SK-N-SH treated with all-trans-retinoic acid at 6 μM for 48 hours (cell line): ENCODE results near the gene IL20RB.

Experiments
- BACH2 ChIP-seq: fragments of 250-450 bp; sonication (Bioruptor Pico); IDR thresholded peaks from 2 replicates; pipeline ENCODE4 v1.9.0; 2021; ENCODE audit warnings: mild to moderate bottlenecking, borderline replicate concordance
- CSDC2 ChIP-seq: fragments of 250-450 bp; sonication (Bioruptor Pico); IDR thresholded peaks from 2 replicates; pipeline ENCODE4 v1.5.0; 2020; ENCODE audit warnings: mild to moderate bottlenecking, moderate library complexity
- ESRRG ChIP-seq: fragments of 250-450 bp; sonication (Bioruptor Pico); IDR thresholded peaks from 2 replicates; pipeline ENCODE4 v1.6.1; 2021; ENCODE audit warnings: mild to moderate bottlenecking
- OSR1 ChIP-seq: fragments of 250-450 bp; sonication (Bioruptor Pico); IDR thresholded peaks from 2 replicates; pipeline ENCODE4 v1.8.0; 2022; ENCODE audit warnings: moderate library complexity, mild to moderate bottlenecking, inconsistent platforms
- RARB ChIP-seq: fragments of 250-450 bp; sonication (Bioruptor Pico); IDR thresholded peaks from 2 replicates; pipeline ENCODE4 v1.8.0; 2021; ENCODE audit warnings: mild to moderate bottlenecking, moderate library complexity
- TCF4 ChIP-seq: fragments of 250-450 bp; sonication (Bioruptor Pico); IDR thresholded peaks from 2 replicates; pipeline ENCODE4 v1.8.0; 2021; ENCODE audit warnings: mild to moderate bottlenecking, moderate library complexity, borderline replicate concordance
- ZC3H10 ChIP-seq: fragments of 250-450 bp; sonication (Bioruptor Pico); IDR thresholded peaks from 2 replicates; pipeline ENCODE4 v1.5.1; 2021; ENCODE audit warnings: mild to moderate bottlenecking, moderate library complexity
- ZFP30 ChIP-seq: fragments of 450-650 bp; formaldehyde crosslinking; IDR thresholded peaks from 2 replicates; pipeline ENCODE4 v1.5.0; 2022; ENCODE audit warnings: mild to moderate bottlenecking, moderate library complexity
- ZNF565 ChIP-seq: fragments of 450-650 bp; formaldehyde crosslinking; conservative IDR thresholded peaks from 2 replicates; pipeline ENCODE4 v1.5.0; 2020; ENCODE audit warnings: low read depth, mild to moderate bottlenecking, moderate library complexity
- ZNF8 ChIP-seq: fragments of 450-650 bp; formaldehyde crosslinking; IDR thresholded peaks from 2 replicates; pipeline ENCODE4 v1.5.0; 2020; ENCODE audit warnings: mild to moderate bottlenecking, moderate library complexity
- TF ChIP-seq, protein P1 (sequence below): fragments of 250-450 bp; sonication (Bioruptor Pico); IDR thresholded peaks from 2 replicates; pipeline ENCODE4 v1.8.0; 2020; ENCODE audit warnings: mild to moderate bottlenecking, moderate library complexity, borderline replicate concordance
- TF ChIP-seq, protein P2 (sequence below): fragments of 250-450 bp; sonication (Bioruptor Pico); IDR thresholded peaks from 2 replicates; pipeline ENCODE4 v1.5.0; 2020; ENCODE audit warnings: mild to moderate bottlenecking, moderate library complexity
- TF ChIP-seq, protein P3 (sequence below): fragments of 250-450 bp; sonication (Bioruptor Pico); IDR thresholded peaks from 2 replicates; pipeline ENCODE4 v1.5.1; 2021; ENCODE audit warnings: mild to moderate bottlenecking, moderate library complexity

DNA sequence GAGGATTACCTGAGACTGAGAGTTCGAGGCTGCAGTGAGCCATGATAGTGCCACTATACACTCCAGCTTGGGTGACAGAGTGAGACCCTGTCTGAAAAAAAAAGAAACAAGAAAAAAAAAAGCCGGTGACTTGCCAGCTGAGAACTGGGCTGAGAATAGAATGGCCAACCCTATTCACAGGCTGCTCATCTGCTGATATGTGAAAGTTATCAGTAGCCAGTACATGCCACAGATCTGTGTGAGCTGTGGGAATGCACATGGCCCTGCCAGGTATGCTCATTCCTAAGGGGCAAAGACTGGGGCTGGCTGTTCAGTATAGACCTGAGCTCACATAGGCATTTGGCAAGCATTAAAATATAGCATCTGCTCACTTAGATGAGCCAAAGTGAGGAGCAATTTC, 30.9 kb downstream of the IL20RB start:
- no peak for TF ChIP-seq CSDC2
- TF ChIP-seq ZC3H10 (CRISPR knock-in tag) = no peak
- TF ChIP-seq, protein P1, sequence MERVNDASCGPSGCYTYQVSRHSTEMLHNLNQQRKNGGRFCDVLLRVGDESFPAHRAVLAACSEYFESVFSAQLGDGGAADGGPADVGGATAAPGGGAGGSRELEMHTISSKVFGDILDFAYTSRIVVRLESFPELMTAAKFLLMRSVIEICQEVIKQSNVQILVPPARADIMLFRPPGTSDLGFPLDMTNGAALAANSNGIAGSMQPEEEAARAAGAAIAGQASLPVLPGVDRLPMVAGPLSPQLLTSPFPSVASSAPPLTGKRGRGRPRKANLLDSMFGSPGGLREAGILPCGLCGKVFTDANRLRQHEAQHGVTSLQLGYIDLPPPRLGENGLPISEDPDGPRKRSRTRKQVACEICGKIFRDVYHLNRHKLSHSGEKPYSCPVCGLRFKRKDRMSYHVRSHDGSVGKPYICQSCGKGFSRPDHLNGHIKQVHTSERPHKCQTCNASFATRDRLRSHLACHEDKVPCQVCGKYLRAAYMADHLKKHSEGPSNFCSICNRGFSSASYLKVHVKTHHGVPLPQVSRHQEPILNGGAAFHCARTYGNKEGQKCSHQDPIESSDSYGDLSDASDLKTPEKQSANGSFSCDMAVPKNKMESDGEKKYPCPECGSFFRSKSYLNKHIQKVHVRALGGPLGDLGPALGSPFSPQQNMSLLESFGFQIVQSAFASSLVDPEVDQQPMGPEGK = no peak
- TF ChIP-seq ZFP30 (CRISPR knock-in tag) = no peak
- no peak for TF ChIP-seq ZNF8 (CRISPR knock-in tag)
- no peak for TF ChIP-seq OSR1
- TF ChIP-seq ESRRG (CRISPR knock-in tag) = no peak
- TF ChIP-seq, protein P2, sequence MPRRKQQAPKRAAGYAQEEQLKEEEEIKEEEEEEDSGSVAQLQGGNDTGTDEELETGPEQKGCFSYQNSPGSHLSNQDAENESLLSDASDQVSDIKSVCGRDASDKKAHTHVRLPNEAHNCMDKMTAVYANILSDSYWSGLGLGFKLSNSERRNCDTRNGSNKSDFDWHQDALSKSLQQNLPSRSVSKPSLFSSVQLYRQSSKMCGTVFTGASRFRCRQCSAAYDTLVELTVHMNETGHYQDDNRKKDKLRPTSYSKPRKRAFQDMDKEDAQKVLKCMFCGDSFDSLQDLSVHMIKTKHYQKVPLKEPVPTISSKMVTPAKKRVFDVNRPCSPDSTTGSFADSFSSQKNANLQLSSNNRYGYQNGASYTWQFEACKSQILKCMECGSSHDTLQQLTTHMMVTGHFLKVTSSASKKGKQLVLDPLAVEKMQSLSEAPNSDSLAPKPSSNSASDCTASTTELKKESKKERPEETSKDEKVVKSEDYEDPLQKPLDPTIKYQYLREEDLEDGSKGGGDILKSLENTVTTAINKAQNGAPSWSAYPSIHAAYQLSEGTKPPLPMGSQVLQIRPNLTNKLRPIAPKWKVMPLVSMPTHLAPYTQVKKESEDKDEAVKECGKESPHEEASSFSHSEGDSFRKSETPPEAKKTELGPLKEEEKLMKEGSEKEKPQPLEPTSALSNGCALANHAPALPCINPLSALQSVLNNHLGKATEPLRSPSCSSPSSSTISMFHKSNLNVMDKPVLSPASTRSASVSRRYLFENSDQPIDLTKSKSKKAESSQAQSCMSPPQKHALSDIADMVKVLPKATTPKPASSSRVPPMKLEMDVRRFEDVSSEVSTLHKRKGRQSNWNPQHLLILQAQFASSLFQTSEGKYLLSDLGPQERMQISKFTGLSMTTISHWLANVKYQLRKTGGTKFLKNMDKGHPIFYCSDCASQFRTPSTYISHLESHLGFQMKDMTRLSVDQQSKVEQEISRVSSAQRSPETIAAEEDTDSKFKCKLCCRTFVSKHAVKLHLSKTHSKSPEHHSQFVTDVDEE (CRISPR knock-in tag) = no peak
- TF ChIP-seq RARB (CRISPR knock-in tag) = no peak
- TF ChIP-seq TCF4 = no peak
- no peak for TF ChIP-seq ZNF565
- no peak for TF ChIP-seq BACH2 (CRISPR knock-in tag)
- TF ChIP-seq, protein P3, sequence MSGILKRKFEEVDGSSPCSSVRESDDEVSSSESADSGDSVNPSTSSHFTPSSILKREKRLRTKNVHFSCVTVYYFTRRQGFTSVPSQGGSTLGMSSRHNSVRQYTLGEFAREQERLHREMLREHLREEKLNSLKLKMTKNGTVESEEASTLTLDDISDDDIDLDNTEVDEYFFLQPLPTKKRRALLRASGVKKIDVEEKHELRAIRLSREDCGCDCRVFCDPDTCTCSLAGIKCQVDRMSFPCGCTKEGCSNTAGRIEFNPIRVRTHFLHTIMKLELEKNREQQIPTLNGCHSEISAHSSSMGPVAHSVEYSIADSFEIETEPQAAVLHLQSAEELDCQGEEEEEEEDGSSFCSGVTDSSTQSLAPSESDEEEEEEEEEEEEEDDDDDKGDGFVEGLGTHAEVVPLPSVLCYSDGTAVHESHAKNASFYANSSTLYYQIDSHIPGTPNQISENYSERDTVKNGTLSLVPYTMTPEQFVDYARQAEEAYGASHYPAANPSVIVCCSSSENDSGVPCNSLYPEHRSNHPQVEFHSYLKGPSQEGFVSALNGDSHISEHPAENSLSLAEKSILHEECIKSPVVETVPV (CRISPR knock-in tag) = no peak
